H1 (cell line): ENCODE results near the gene PDE3A.

Experiments used
- ASH2L ChIP-seq: fragments of 200-600, 300-600 bp; sonication (generic); IDR thresholded peaks from one replicate; pipeline ENCODE4 v1.7.1; 2017; ENCODE audit warnings: low read length
- EGR1 ChIP-seq: IDR thresholded peaks from 2 replicates; pipeline ENCODE4 v1.6.1; 2011; ENCODE audit warnings: low read depth, low read length, borderline replicate concordance
- EP300 ChIP-seq, 2 experiments: IDR thresholded peaks; 1 replicate in 1 of 2; 2 replicates in 1 of 2; pipeline ENCODE4 v1.6.1; 2011 to 2012; ENCODE audit warnings: low read depth in 2 of 2, low read length in 2 of 2, mild to moderate bottlenecking in 2 of 2, borderline replicate concordance in 1 of 2, inconsistent platforms in 1 of 2, moderate library complexity in 1 of 2
- EZH2 ChIP-seq: fragments of 200-600 bp; sonication (generic); IDR thresholded peaks from 2 replicates; pipeline ENCODE4 v1.7.1; 2012; ENCODE audit warnings: low read depth, mild to moderate bottlenecking, moderate library complexity, low read length, inconsistent platforms; ENCODE audit not compliant: severe bottlenecking
- RXRA ChIP-seq: IDR thresholded peaks from 2 replicates; pipeline ENCODE4 v1.6.1; 2011; ENCODE audit warnings: low read depth, mild to moderate bottlenecking, low read length, moderate library complexity; ENCODE audit not compliant: insufficient read depth
- SP2 ChIP-seq: IDR thresholded peaks from 2 replicates; pipeline ENCODE4 v1.6.1; 2012; ENCODE audit warnings: mild to moderate bottlenecking, low read length, inconsistent platforms
- SP4 ChIP-seq: IDR thresholded peaks from 2 replicates; pipeline ENCODE4 v1.6.1; 2012; ENCODE audit warnings: low read length, inconsistent platforms
- ZNF274 ChIP-seq: IDR thresholded peaks from 2 replicates; pipeline ENCODE4 v1.7.0; 2012; ENCODE audit warnings: low read length, borderline replicate concordance; ENCODE audit errors: extremely low read depth
- TF ChIP-seq, protein P1 (sequence below), 3 experiments: IDR thresholded peaks; 1 replicate in 2 of 3; 2 replicates in 1 of 3; pipeline versions ENCODE4 v1.5.1 to v1.6.1; 2011; ENCODE audit warnings: low read length in 3 of 3, mild to moderate bottlenecking in 3 of 3, inconsistent platforms in 2 of 3, low read depth in 1 of 3, moderate library complexity in 1 of 3; ENCODE audit not compliant: insufficient read depth in 1 of 3; ENCODE audit errors: control extremely low read depth in 1 of 3
- TF ChIP-seq, protein P2 (sequence below): IDR thresholded peaks from 2 replicates; pipeline ENCODE4 v1.6.1; 2011; ENCODE audit warnings: low read length, improper control_type of control experiment
- TF ChIP-seq, protein P3 (sequence below): IDR thresholded peaks from 2 replicates; pipeline ENCODE4 v1.6.1; 2011; ENCODE audit warnings: low read depth, mild to moderate bottlenecking, low read length; ENCODE audit not compliant: insufficient read depth

DNA sequence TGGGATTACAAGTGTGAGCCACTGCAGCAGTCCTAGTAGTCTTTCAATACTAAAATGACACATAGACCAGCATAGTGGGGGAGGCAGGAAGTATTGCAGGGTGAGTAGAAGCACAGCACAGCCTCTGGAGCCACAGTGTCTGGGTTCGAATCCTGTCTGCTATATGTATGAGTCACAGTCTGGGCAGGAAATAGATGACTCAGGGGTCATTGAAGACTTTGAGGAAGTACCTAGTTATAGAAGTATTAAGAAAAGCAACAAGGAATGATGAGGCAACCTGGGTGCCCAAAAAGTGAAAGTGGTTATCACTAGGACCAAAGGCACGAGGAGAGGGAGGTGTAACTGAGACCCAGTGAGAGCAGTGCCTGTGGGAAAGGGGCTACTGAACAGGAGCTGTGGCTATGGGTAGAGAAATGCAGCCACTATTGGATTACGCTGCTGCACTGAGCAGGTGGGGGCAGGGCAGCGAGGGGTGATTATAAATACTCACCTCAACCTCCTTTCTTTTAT is 124.0 kb downstream of the PDE3A start:
- TF ChIP-seq, protein P1, sequence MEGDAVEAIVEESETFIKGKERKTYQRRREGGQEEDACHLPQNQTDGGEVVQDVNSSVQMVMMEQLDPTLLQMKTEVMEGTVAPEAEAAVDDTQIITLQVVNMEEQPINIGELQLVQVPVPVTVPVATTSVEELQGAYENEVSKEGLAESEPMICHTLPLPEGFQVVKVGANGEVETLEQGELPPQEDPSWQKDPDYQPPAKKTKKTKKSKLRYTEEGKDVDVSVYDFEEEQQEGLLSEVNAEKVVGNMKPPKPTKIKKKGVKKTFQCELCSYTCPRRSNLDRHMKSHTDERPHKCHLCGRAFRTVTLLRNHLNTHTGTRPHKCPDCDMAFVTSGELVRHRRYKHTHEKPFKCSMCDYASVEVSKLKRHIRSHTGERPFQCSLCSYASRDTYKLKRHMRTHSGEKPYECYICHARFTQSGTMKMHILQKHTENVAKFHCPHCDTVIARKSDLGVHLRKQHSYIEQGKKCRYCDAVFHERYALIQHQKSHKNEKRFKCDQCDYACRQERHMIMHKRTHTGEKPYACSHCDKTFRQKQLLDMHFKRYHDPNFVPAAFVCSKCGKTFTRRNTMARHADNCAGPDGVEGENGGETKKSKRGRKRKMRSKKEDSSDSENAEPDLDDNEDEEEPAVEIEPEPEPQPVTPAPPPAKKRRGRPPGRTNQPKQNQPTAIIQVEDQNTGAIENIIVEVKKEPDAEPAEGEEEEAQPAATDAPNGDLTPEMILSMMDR (IDR thresholded peaks at IDR 0.05; ENCODE audit: control extremely low read depth in 1 of 3, insufficient read depth in 1 of 3, low read depth in 1 of 3, low read length in 3 of 3), result no peak
- TF ChIP-seq EP300 (IDR thresholded peaks at IDR 0.05; ENCODE audit: borderline replicate concordance in 1 of 2, low read depth in 2 of 2, low read length in 2 of 2), result no peak
- no peak for TF ChIP-seq EGR1
- TF ChIP-seq, protein P2, sequence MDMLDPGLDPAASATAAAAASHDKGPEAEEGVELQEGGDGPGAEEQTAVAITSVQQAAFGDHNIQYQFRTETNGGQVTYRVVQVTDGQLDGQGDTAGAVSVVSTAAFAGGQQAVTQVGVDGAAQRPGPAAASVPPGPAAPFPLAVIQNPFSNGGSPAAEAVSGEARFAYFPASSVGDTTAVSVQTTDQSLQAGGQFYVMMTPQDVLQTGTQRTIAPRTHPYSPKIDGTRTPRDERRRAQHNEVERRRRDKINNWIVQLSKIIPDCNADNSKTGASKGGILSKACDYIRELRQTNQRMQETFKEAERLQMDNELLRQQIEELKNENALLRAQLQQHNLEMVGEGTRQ, result no peak
- no peak for TF ChIP-seq ZNF274
- TF ChIP-seq, protein P3, sequence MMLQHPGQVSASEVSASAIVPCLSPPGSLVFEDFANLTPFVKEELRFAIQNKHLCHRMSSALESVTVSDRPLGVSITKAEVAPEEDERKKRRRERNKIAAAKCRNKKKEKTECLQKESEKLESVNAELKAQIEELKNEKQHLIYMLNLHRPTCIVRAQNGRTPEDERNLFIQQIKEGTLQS, result no peak
- TF ChIP-seq EZH2, result no peak
- TF ChIP-seq SP2, result no peak
- TF ChIP-seq RXRA, result no peak
- TF ChIP-seq SP4, result no peak
- no peak for TF ChIP-seq ASH2L
